Measurements from ENCODE around the gene TPSAB1. TPM values are rescaled to one million over a fixed set of nuclear protein-coding genes. Genes with fewer than 3 reads are reported as not detected.

The TPSAB1 gene
- total RNA-seq, 1 experiment from 2014 or later: not detected

DNA sequence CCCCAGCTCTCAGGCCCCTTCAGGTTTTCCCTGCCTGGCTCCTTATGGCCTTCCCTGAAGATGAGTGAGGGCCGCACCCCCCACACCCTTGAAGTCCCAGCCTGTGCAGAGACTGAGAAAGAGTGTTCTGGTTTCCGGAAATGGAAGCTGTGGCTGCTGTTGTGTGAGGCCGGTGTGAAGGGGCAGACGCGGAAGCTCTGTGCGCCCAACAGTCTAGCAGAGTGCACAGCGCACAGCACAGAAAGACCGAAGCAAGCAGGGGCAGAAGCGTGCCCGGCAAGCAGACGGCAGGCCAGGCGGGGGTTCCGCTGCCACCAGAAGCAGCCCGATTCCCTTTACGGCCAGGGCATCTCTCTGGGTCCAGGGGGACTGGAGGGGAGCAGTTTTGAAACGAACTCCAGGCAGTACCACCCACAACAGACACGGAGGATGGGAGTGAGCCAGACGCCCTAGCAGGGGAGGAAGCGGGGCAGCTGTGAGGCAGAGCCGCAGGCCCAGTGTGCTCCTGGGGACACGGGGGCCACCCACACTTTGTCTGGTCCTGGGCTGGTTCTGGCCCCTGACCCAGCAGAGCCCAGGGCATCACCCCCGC, 32.2 kb upstream of the TPSAB1 start:
- DNase-seq (ENCODE audit: low spot score): no peak
- in situ Hi-C loops (cut with HindIII; ENCODE audit: low sequenced_read_pairs): no loop called here

DNA sequence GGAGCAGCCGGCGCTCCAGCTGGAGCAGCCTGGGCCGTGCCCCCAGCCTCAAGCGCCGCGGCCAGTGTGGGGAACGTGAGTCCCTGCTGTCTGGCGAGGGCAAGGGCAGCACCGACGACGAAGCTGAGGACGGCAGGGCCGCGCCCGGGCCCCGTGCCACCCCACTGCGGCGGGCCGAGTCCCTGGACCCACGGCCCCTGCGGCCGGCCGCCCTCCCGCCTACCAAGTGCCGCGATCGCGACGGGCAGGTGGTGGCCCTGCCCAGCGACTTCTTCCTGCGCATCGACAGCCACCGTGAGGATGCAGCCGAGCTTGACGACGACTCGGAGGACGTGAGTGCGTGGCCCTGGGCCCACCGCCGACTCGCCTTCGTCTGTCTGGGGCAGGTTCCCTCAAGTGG, 31.4 kb upstream of the TPSAB1 start:
- no peak for DNase-seq (ENCODE audit: low spot score)
- in situ Hi-C loops (cut with HindIII; ENCODE audit: low sequenced_read_pairs): no loop called here

- DNase-seq (ENCODE audit: low spot score): no peak
- in situ Hi-C loops (cut with HindIII; ENCODE audit: low sequenced_read_pairs): no loop called here
These were observed 30.0 kb upstream of the TPSAB1 start for GRCh38 chr16:1210461-1210860.

- DNase-seq (ENCODE audit: low spot score): no peak
- in situ Hi-C loops (cut with HindIII; ENCODE audit: low sequenced_read_pairs): no loop called here
These were observed 28.8 kb upstream of the TPSAB1 start for GRCh38 chr16:1211451-1212268.

DNA sequence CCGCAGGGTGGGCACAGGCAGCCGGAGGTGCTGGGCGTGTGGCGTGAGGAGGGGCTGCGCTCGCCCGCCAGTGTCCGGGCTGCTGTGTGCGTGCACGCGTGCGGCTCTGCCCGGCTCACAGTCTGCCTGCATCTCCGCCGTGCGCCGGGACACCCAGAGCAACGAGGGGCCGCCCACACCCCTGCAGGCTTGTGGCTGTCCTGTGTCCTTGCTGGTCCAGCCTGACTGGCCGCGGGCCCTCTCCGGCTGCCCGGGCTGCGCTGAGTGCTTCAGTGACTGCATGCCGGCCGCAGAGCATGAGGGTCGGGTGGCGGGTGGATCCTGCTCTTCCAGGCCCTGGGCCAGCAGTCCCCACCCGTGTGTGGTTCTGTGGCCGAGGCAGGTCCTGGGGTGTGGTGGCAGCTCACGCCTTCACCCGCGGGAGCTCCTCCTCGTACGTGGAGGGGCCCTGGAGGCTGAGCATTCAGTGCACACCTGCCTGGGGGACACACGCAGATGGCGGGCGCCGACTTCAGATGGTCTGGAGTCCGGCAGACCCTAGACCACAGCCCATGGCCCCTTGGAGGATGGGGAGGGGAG, 27.8 kb upstream of the TPSAB1 start:
- in situ Hi-C loops (cut with HindIII; ENCODE audit: low sequenced_read_pairs): no loop called here

GRCh38 chr16:1213231-1213630, 27.3 kb upstream of the TPSAB1 start:
- no peak for DNase-seq (ENCODE audit: low spot score)
- in situ Hi-C loops (cut with HindIII; ENCODE audit: low sequenced_read_pairs): no loop called here

More for the DNA sequence above, 27.8 kb upstream of the TPSAB1 start:
- DNase-seq (ENCODE audit: low spot score): no peak

GRCh38 chr16:1213796-1214372, 26.6 kb upstream of the TPSAB1 start:
- no peak for DNase-seq (ENCODE audit: low spot score)
- in situ Hi-C loops (cut with HindIII; ENCODE audit: low sequenced_read_pairs): no loop called here

- no peak for DNase-seq (ENCODE audit: low spot score)
- in situ Hi-C loops (cut with HindIII; ENCODE audit: low sequenced_read_pairs): no loop called here
These were observed 25.8 kb upstream of the TPSAB1 start for GRCh38 chr16:1214719-1215118.

GRCh38 chr16:1215574-1216295, 24.8 kb upstream of the TPSAB1 start:
- no peak for DNase-seq (ENCODE audit: low spot score)
- in situ Hi-C loops (cut with HindIII; ENCODE audit: low sequenced_read_pairs): no loop called here

GRCh38 chr16:1216296-1216619, 24.2 kb upstream of the TPSAB1 start:
- DNase-seq (ENCODE audit: low spot score): no peak
- in situ Hi-C loops (cut with HindIII; ENCODE audit: low sequenced_read_pairs): no loop called here

DNA sequence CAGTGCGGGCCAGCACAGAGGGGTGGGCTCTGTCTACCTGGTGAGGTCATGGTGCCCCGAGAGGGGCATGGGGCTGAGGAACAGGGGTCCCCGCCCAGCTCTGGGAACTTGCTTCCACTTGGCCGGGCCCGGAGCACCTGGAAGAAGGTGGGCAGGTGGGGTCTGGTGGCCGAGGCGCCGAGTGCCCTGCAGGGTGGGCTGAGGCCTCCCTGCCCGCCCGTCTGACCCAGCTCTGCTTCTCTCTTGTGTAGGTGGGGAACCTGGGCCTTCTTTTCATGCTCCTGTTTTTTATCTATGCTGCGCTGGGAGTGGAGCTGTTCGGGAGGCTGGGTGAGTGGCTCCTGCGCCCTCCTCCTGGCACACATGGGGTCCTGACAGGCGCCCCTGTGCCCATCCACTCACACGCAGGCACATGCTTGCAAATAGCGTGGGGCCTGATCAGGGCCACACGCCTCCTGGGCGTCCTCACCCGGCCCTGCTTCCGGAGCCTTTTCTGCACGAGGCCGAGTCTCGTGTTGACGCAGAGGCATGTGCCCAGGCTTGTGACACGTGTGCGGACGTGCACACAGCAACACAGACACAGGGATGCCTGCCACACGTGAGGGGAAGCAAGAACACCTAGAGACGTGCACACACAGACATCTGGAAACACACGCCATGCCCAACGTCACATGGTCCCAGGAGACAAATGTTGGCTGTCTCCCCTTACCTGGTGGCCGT, 23.7 kb upstream of the TPSAB1 start:
- no peak for DNase-seq (ENCODE audit: low spot score)
- in situ Hi-C loops (cut with HindIII; ENCODE audit: low sequenced_read_pairs): no loop called here

DNA sequence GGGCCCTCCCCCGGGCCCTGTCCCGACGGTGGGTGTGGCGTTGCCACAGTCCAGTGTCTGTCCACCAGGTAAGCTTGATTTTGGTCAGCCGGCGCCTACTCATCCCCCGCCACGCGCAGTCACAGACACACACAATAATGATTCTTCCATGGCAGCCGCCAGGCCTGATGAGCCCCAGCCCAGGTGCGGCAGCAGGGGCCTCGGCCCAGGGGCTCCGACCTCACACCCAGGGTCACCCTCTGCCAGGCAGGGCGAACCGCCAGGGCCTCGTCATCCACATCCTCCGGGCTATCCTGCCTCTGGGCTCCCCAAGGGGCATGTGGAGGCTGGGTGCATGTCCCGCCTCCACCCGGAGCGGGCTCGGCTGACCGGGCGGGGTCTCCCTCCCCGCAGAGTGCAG, 23.0 kb upstream of the TPSAB1 start:
- in situ Hi-C loops (cut with HindIII; ENCODE audit: low sequenced_read_pairs): no loop called here

DNA sequence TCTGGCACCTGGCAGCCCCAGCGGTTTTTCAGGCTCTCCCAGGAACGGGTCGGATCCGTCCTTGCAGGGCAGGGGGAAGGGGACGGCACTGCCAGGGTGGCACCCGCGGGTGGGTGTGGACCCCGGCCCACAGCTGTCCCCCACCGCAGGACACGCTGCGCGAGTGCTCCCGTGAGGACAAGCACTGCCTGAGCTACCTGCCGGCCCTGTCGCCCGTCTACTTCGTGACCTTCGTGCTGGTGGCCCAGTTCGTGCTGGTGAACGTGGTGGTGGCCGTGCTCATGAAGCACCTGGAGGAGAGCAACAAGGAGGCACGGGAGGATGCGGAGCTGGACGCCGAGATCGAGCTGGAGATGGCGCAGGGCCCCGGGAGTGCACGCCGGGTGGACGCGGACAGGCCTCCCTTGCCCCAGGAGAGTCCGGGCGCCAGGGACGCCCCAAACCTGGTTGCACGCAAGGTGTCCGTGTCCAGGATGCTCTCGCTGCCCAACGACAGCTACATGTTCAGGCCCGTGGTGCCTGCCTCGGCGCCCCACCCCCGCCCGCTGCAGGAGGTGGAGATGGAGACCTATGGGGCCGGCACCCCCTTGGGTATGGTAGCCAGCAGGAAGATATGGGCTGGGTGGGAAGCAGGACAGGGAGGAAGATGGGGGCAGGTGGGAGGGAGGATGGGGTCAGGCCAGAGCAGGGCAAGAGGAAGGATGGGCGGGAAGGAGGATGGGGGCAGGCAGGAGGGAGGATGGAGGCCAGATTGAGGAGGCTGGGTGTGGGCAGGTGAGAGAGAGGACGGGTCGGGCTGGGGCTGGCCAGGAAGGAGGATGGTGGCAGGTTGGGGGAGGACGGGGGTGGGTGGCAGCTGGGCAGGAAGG, 22.2 kb upstream of the TPSAB1 start:
- DNase-seq (ENCODE audit: low spot score): no peak
- in situ Hi-C loops (cut with HindIII; ENCODE audit: low sequenced_read_pairs): no loop called here

More for the DNA sequence above, 23.0 kb upstream of the TPSAB1 start:
- no peak for DNase-seq (ENCODE audit: low spot score)

DNA sequence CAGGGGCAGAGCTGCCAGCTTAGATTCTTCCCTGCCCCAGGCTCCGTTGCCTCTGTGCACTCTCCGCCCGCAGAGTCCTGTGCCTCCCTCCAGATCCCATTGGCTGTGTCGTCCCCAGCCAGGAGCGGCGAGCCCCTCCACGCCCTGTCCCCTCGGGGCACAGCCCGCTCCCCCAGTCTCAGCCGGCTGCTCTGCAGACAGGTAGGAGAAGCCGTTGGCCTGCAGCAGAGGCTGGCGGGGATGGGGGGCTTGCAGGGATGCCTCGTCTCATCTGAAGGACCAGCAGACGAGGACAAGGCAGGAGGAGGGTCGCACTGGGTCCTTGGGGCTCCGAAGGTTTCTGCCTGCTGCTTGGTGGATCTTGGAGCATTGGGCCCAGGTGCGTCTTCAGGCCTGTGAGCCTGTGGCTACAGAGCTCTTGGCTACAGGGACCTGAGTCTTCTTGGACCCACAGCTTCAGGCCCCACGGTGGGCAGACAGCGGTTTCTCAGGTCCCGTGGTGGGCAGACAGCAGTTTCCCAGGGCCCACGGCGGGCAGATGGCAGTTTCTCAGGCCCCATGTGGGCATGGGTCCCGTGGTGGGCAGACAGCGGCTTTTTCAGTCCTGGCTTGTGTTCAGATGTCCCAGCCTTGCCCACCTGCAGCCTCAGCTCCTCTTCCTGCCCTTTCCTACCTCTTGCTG, 21.4 kb upstream of the TPSAB1 start:
- in situ Hi-C loops (cut with HindIII; ENCODE audit: low sequenced_read_pairs): no loop called here
- no peak for DNase-seq (ENCODE audit: low spot score)

DNA sequence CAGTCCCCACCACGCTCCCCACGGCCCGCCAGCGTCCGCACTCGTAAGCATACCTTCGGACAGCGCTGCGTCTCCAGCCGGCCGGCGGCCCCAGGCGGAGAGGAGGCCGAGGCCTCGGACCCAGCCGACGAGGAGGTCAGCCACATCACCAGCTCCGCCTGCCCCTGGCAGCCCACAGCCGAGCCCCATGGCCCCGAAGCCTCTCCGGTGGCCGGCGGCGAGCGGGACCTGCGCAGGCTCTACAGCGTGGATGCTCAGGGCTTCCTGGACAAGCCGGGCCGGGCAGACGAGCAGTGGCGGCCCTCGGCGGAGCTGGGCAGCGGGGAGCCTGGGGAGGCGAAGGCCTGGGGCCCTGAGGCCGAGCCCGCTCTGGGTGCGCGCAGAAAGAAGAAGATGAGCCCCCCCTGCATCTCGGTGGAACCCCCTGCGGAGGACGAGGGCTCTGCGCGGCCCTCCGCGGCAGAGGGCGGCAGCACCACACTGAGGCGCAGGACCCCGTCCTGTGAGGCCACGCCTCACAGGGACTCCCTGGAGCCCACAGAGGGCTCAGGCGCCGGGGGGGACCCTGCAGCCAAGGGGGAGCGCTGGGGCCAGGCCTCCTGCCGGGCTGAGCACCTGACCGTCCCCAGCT, 20.3 kb upstream of the TPSAB1 start:
- DNase-seq (ENCODE audit: low spot score): no peak
- in situ Hi-C loops (cut with HindIII; ENCODE audit: low sequenced_read_pairs): no loop called here

GRCh38 chr16:1220841-1221627, 19.5 kb upstream of the TPSAB1 start:
- in situ Hi-C loops (cut with HindIII; ENCODE audit: low sequenced_read_pairs): no loop called here
- DNase-seq (ENCODE audit: low spot score): no peak

All from G401 (cell line).